AG04450 (cell line): ENCODE results near the gene CTPS2. TPM values are rescaled to one million over a fixed set of nuclear protein-coding genes. Genes with fewer than 3 reads are reported as not detected.

Source experiments
- CTCF ChIA-PET: fragments of 300-600, 350-600 bp; formaldehyde crosslinking; extraction: SDS; loops from one replicate; lab custom pipeline; 2022; ENCODE audit warnings: antibody characterized with exemption, inconsistent platforms; lab: Charles Lee
- POLR2A ChIA-PET: fragments of 350-600 bp; formaldehyde crosslinking; extraction: SDS; loops from one replicate; lab custom pipeline; 2021; ENCODE audit warnings: antibody characterized with exemption, inconsistent platforms; lab: Yijun Ruan, JAX
- DNase-seq: peaks from one replicate; pipeline ENCODE4 v3.0.0-alpha.2; 2011; ENCODE audit warnings: low read depth, low spot score
- H3K27ac ChIP-seq: one replicate; pipeline ENCODE4 v1.5.1; 2012; ENCODE audit warnings: low read depth, low read length, control low read depth
- H3K27me3 ChIP-seq: one replicate; pipeline ENCODE4 v1.6.0; 2012; ENCODE audit warnings: low read length; ENCODE audit not compliant: control insufficient read depth, insufficient read depth
- H3K4me3 ChIP-seq: 2 replicates; pipeline ENCODE4 v1.5.1; 2011; ENCODE audit warnings: mild to moderate bottlenecking, low read depth, low read length, control low read depth
- H3K9me3 ChIP-seq: 2 replicates; pipeline ENCODE4 v1.5.1; 2012; ENCODE audit warnings: low read length; ENCODE audit not compliant: control insufficient read depth, insufficient read depth
- CTCF ChIP-seq: IDR thresholded peaks from 2 replicates; pipeline ENCODE4 v1.5.1; 2011; ENCODE audit warnings: low read depth, low read length, control low read depth, inconsistent platforms
- polyA plus RNA-seq: library from polyadenylated mRNA; depleted of rRNA; stranded (reverse); fragments of >200 nt; gene quantifications from 2 replicates; pipeline ENCODE4 v1.2.3, GENCODE V29; 2011

CTPS2 gene
- polyA plus RNA-seq, 1 experiment = 11.7 TPM

GRCh38 chrX:16649858-16650257, 62.6 kb downstream of the CTPS2 start, which contains the start of gene S100G:
S100G (plus strand) TSS chrX:16650158; CDS start chrX:16651007, 849 bp downstream.
- Histone ChIP-seq H3K27ac (no peak within 1 kb of the TSS), H3K27me3 (no peaks in the 10 kb centered on the region), H3K9me3 (no peaks in the 10 kb centered on the region), H3K4me3 (no peak within 1 kb of the TSS)
- ChIA-PET POLR2A (no interaction called here), CTCF (no interaction called here)
- no peak for TF ChIP-seq CTCF
- no peak for DNase-seq

GRCh38 chrX:16646366-16647138, 65.9 kb downstream of the CTPS2 start:
- POLR2A ChIA-PET = no interaction called here
- CTCF ChIA-PET = no interaction called here
- no peaks in the 10 kb centered on the region for H3K9me3 ChIP-seq
- H3K27me3 ChIP-seq = no peaks in the 10 kb centered on the region
- H3K4me3 ChIP-seq = no peak overlapping the region
- no peak for DNase-seq
- no peak for TF ChIP-seq CTCF
- H3K27ac ChIP-seq = no peak overlapping the region

- H3K9me3 ChIP-seq = no peaks in the 10 kb centered on the region
- no peaks in the 10 kb centered on the region for H3K27me3 ChIP-seq
- peak overlapping the region; percentile 65 for H3K27ac ChIP-seq
- CTCF ChIA-PET = no interaction called here
- no peak for TF ChIP-seq CTCF
- POLR2A ChIA-PET = no interaction called here
- no peak overlapping the region for H3K4me3 ChIP-seq
- no peak for DNase-seq
Observed at GRCh38 chrX:16643176-16643575, 69.3 kb downstream of the CTPS2 start.

- POLR2A ChIA-PET = no interaction called here
- no peak for TF ChIP-seq CTCF
- no peaks in the 10 kb centered on the region; the same call in 1 of the 2 replicates for H3K9me3 ChIP-seq
- H3K27me3 ChIP-seq = no peaks in the 10 kb centered on the region
- no peak overlapping the region for H3K4me3 ChIP-seq
- no peak overlapping the region for H3K27ac ChIP-seq
- CTCF ChIA-PET = interaction anchor here (1.3 kb wide), 1 partner anchor 204 kb away, joined by 3 read pairs; no protein-coding TSS in a partner anchor
- no peak for DNase-seq
Observed at GRCh38 chrX:16640823-16641222, 71.6 kb downstream of the CTPS2 start.

- no peak overlapping the region for H3K27ac ChIP-seq
- no peaks in the 10 kb centered on the region for H3K27me3 ChIP-seq
- TF ChIP-seq CTCF = no peak
- DNase-seq = no peak
- H3K9me3 ChIP-seq = no peaks in the 10 kb centered on the region; the same call in 1 of the 2 replicates
- ChIA-PET POLR2A (no interaction called here), CTCF (interaction anchor here (1.3 kb wide), 1 partner anchor 203 kb away, joined by 3 read pairs; no protein-coding TSS in a partner anchor)
- no peak overlapping the region for H3K4me3 ChIP-seq
Observed at GRCh38 chrX:16639966-16640365, 72.5 kb downstream of the CTPS2 start.
